HepG2 (cell line): ENCODE data around the gene GTF3C5. TPM values are rescaled to one million over a fixed set of nuclear protein-coding genes. Genes with fewer than 3 reads are reported as not detected.
A peak's percentile ranks its signal among the peaks of the same experiment; 100 is the strongest.

ENCODE experiments used
- ARID2 ChIP-seq: sonication (generic); formaldehyde crosslinking; IDR thresholded peaks from 2 replicates; pipeline ENCODE4 v1.8.1; 2022; ENCODE audit warnings: mild to moderate bottlenecking, missing genetic modification reagents, borderline replicate concordance
- CAMTA2 ChIP-seq: sonication (generic); formaldehyde crosslinking; IDR thresholded peaks from 2 replicates; pipeline ENCODE4 v1.4.0; 2020; ENCODE audit warnings: mild to moderate bottlenecking, missing genetic modification reagents, borderline replicate concordance
- ETV6 ChIP-seq: sonication (generic); formaldehyde crosslinking; conservative IDR thresholded peaks from 2 replicates; pipeline ENCODE4 v1.4.0; 2020; ENCODE audit warnings: missing genetic modification reagents
- GPBP1L1 ChIP-seq: sonication (generic); formaldehyde crosslinking; IDR thresholded peaks from 2 replicates; pipeline ENCODE4 v1.5.0; 2020; ENCODE audit warnings: mild to moderate bottlenecking, missing genetic modification reagents
- MLLT10 ChIP-seq: sonication (generic); formaldehyde crosslinking; IDR thresholded peaks from 2 replicates; pipeline ENCODE4 v1.4.0; 2020; ENCODE audit warnings: missing genetic modification reagents
- MYNN ChIP-seq: sonication (generic); formaldehyde crosslinking; IDR thresholded peaks from 2 replicates; pipeline ENCODE4 v1.4.0; 2020; ENCODE audit warnings: mild to moderate bottlenecking, low read depth, missing genetic modification reagents
- NFYB ChIP-seq: sonication (generic); formaldehyde crosslinking; IDR thresholded peaks from 2 replicates; pipeline ENCODE4 v1.4.0; 2020; ENCODE audit warnings: missing genetic modification reagents
- PATZ1 ChIP-seq: sonication (generic); formaldehyde crosslinking; IDR thresholded peaks from 2 replicates; pipeline ENCODE4 v1.4.0; 2020; ENCODE audit warnings: missing genetic modification reagents
- RERE ChIP-seq: IDR thresholded peaks from 2 replicates; pipeline ENCODE4 v1.6.1; 2016; ENCODE audit warnings: low read depth, missing genetic modification reagents, missing compliant biosample characterization
- SNAPC5 ChIP-seq: sonication (generic); formaldehyde crosslinking; IDR thresholded peaks from 2 replicates; pipeline ENCODE4 v1.8.1; 2023; ENCODE audit warnings: mild to moderate bottlenecking, missing genetic modification reagents, borderline replicate concordance
- SPEN ChIP-seq: sonication (generic); formaldehyde crosslinking; IDR thresholded peaks from 2 replicates; pipeline ENCODE4 v1.5.1; 2020; ENCODE audit warnings: low read depth, mild to moderate bottlenecking, missing genetic modification reagents
- SRY ChIP-seq: sonication (generic); formaldehyde crosslinking; IDR thresholded peaks from 2 replicates; pipeline ENCODE4 v1.8.0; 2022; ENCODE audit warnings: mild to moderate bottlenecking, missing genetic modification reagents
- TRIM22 ChIP-seq: fragments of 450-650 bp; IDR thresholded peaks from 2 replicates; pipeline ENCODE4 v1.6.1; 2017
- XBP1 ChIP-seq: sonication (generic); formaldehyde crosslinking; IDR thresholded peaks from 2 replicates; pipeline ENCODE4 v1.5.0; 2020; ENCODE audit warnings: missing genetic modification reagents
- ZBTB20 ChIP-seq: sonication (generic); formaldehyde crosslinking; IDR thresholded peaks from 2 replicates; pipeline ENCODE4 v1.8.1; 2023; ENCODE audit warnings: missing genetic modification reagents, low read depth, mild to moderate bottlenecking, borderline replicate concordance
- ZBTB38 ChIP-seq: sonication (generic); formaldehyde crosslinking; IDR thresholded peaks from 2 replicates; pipeline ENCODE4 v1.5.1; 2020; ENCODE audit warnings: mild to moderate bottlenecking, missing genetic modification reagents
- ZNF205 ChIP-seq: IDR thresholded peaks from 2 replicates; pipeline ENCODE4 v1.6.1; 2018; ENCODE audit warnings: missing biosample characterization, missing genetic modification reagents
- ZNF556 ChIP-seq: sonication (generic); formaldehyde crosslinking; IDR thresholded peaks from 2 replicates; pipeline ENCODE4 v1.4.0; 2020; ENCODE audit warnings: mild to moderate bottlenecking, missing genetic modification reagents, borderline replicate concordance
- ZNF570 ChIP-seq: sonication (generic); formaldehyde crosslinking; IDR thresholded peaks from 2 replicates; pipeline ENCODE4 v1.4.0; 2020; ENCODE audit warnings: mild to moderate bottlenecking, missing genetic modification reagents, borderline replicate concordance
- polyA plus RNA-seq, 8 experiments: library from polyadenylated mRNA; depleted of rRNA in 3 of 8; stranded (reverse) in 7 of 8; unstranded in 1 of 8; fragments of >200 nt; fragmentation: Illumina TruSeq in 4 of 8; extraction: Trizol in 4 of 8; gene quantifications; 2 replicates each; pipeline versions ENCODE4 v1.2.1 to v1.2.3, GENCODE V29; 2011 to 2016; ENCODE audit warnings: low read depth in 4 of 8, missing spikeins in 1 of 8, mixed read lengths in 1 of 8; ENCODE audit not compliant: insufficient read depth in 1 of 8
- total RNA-seq, 5 experiments: library from RNA; depleted of rRNA; stranded (reverse); fragments of >200 nt; fragmentation: Illumina TruSeq; extraction: Trizol; gene quantifications; 2 replicates each; pipeline ENCODE4 v1.2.3, GENCODE V29; 2016; ENCODE audit warnings: low read depth in 1 of 5

The GTF3C5 gene
- total and polyA plus RNA-seq, 2 of the 13 experiments (the other 11 are each of a cell fraction or from before 2014, with no cell fraction given) = 66.9 to 92.6 TPM

GRCh38 chr9:133030317-133031129 lies at the start of gene GTF3C5 (continued):
- TF ChIP-seq GPBP1L1 (CRISPR knock-in tag) (no peak), ARID2 (CRISPR knock-in tag) (no peak), ZBTB20 (CRISPR knock-in tag) (peak; percentile 59; the same call in 1 of the 2 replicates), PATZ1 (CRISPR knock-in tag) (peak; percentile 44), RERE (CRISPR knock-in tag) (no peak), SRY (CRISPR knock-in tag) (no peak; the same call in 1 of the 2 replicates), NFYB (CRISPR knock-in tag) (peak; percentile 93), MYNN (0 out of 2 replicates have a peak, but pooled peaks have one; percentile 87), SPEN (peak; percentile 85; the same call in 1 of the 2 replicates), ZNF556 (CRISPR knock-in tag) (peak; percentile 70; the same call in 1 of the 2 replicates), XBP1 (CRISPR knock-in tag) (no peak), TRIM22 (no peak), SNAPC5 (CRISPR knock-in tag) (no peak), ZBTB38 (CRISPR knock-in tag) (peak; percentile 73; the same call in 1 of the 2 replicates), MLLT10 (CRISPR knock-in tag) (no peak), ZNF205 (CRISPR knock-in tag) (no peak), ETV6 (peak; percentile 89), CAMTA2 (CRISPR knock-in tag) (no peak), ZNF570 (CRISPR knock-in tag) (no peak)
